ENCODE data around the gene C12orf43.

C12orf43 gene

DNA sequence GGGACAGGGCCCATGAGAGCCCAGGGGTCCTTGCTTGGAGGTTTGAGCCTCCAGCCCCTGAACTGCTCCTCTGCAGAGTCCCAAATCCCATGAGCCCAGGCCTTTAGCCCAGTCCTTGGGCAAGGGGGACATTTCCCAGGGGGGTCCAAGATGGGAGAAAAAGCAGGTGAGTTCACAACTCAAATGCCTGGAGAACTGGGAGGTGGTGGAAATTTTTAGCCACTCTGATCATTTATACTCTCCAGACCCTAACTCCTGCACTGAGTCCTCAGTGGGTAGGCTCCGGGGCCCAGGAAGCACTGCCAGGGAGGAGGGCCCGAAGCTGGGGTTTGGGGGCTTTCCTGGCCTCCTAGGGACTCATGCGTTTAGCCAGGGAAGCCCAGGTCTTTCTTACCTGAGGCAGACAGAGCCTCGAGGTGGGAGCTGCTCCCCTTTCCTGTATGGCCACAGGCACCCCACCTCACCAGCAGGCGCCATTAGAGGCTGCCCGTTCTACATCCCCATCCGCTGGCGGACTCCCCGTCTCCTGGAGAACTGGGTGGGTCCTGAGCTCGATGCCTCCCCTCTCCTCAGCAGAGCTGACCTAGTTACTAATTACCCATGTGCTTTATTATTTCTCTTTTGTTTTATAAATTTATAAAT, 36.9 kb downstream of the C12orf43 start:
- TF ChIP-seq, protein P1, sequence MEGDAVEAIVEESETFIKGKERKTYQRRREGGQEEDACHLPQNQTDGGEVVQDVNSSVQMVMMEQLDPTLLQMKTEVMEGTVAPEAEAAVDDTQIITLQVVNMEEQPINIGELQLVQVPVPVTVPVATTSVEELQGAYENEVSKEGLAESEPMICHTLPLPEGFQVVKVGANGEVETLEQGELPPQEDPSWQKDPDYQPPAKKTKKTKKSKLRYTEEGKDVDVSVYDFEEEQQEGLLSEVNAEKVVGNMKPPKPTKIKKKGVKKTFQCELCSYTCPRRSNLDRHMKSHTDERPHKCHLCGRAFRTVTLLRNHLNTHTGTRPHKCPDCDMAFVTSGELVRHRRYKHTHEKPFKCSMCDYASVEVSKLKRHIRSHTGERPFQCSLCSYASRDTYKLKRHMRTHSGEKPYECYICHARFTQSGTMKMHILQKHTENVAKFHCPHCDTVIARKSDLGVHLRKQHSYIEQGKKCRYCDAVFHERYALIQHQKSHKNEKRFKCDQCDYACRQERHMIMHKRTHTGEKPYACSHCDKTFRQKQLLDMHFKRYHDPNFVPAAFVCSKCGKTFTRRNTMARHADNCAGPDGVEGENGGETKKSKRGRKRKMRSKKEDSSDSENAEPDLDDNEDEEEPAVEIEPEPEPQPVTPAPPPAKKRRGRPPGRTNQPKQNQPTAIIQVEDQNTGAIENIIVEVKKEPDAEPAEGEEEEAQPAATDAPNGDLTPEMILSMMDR (IDR thresholded peaks at IDR 0.05; ENCODE audit: control insufficient read depth, insufficient read depth, low read depth, low read length, missing control alignments) = no peak
- H3K4me3 ChIP-seq (ENCODE audit: control insufficient read depth, low read depth, low read length) = no peak overlapping the region
- no peak for DNase-seq (ENCODE audit: low read depth)

DNA sequence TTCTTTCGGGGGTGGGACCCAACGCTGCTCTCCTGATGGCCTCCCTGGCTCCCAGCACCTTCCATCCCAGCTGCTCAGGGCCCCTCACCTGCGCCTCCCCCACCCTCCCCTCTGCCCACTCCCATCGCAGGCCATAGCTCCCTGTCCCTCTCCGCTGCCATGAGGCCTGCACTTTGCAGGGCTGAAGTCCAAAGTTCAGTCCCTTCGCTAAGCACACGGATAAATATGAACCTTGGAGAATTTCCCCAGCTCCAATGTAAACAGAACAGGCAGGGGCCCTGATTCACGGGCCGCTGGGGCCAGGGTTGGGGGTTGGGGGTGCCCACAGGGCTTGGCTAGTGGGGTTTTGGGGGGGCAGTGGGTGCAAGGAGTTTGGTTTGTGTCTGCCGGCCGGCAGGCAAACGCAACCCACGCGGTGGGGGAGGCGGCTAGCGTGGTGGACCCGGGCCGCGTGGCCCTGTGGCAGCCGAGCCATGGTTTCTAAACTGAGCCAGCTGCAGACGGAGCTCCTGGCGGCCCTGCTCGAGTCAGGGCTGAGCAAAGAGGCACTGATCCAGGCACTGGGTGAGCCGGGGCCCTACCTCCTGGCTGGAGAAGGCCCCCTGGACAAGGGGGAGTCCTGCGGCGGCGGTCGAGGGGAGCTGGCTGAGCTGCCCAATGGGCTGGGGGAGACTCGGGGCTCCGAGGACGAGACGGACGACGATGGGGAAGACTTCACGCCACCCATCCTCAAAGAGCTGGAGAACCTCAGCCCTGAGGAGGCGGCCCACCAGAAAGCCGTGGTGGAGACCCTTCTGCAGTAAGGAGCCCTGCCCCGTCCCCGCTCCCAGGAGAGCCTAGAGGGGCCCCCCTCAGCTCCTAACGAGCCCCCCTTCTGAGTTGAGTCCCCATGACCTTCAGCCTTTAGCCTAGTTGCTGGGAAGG, 37.7 kb downstream of the C12orf43 start, which contains the start of gene HNF1A:
Gene HNF1A (plus strand): TSS at position 248 of the 924 bp plus-strand sequence. CDS start 226 bp downstream, at position 474.
- H3K4me3 ChIP-seq (ENCODE audit: control insufficient read depth, low read depth, low read length) = no peak within 1 kb of the TSS
- TF ChIP-seq, protein P1 (IDR thresholded peaks at IDR 0.05; ENCODE audit: control insufficient read depth, insufficient read depth, low read depth, low read length, missing control alignments) = no peak
- no peak for DNase-seq (ENCODE audit: low read depth)

DNA sequence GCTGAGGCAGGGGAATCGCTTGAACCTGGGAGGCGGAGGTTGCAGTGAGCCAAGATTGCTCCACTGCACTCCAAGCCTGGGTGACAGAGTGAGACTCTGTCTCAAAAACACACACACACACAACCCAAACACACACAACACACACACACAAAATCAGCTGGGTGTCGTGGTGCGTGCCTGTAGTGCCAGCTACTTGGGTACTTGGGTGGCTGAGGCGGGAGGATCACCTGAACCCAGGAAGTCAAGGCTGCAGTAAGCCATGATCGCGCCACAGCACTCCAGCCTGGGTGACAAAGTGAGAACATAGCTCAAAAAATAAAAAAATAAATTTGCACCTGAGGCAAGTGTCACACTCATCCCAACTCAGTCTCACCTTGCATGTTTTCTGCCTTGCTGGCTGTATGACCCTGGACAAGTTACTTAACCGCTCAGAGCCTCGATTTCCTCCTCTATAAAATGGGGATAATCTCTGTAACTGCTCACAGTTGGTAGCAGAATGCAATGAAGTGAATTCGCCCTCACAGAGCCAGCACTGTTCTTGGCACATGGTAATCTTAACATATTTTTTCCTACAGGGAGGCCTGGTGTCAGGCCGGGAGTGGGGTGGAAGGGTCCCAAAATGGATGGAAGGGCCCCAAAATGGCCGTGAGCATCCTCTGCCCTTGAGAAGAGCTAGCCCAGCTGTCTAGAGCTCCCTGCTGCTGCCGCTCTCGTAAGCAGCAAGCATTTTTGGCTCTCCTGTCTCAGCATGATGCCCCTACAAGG, 38.6 kb downstream of the C12orf43 start:
- DNase-seq (ENCODE audit: low read depth) = no peak
- H3K4me3 ChIP-seq (ENCODE audit: control insufficient read depth, low read depth, low read length) = no peak overlapping the region
- TF ChIP-seq, protein P1 (IDR thresholded peaks at IDR 0.05; ENCODE audit: control insufficient read depth, insufficient read depth, low read depth, low read length, missing control alignments) = no peak

DNA sequence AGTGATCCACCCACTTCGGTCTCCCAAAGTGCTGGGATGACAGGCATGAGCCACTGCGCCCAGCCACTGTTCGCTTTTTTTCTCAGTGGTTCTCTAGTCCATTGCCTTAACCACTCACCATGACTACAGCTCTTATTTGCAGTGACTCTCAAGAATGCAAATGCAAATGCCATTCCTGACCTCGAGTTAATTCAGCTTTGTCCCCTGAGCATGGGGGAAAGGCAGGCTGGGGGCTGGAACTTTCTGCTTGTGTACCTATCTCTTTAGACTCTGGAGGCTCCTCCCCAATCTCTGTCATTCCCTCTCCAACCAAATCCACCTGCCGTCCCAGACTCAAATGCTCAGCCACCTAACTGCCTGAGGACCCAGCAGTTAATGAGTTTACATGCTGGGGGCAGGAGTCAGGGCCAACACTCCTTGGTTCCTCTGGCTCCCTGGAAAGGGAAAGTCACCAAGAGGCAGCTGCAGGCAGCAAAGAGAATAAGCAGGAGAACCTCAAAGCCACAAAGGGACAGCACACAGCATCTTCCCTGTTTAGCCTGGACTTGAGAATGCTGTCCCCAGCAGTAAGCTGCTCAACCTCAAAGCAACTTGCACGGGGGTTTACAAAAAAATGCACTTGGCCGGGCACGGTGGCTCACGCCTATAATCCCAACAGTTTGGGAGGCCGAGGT, 43.3 kb downstream of the C12orf43 start:
- no peak overlapping the region for H3K4me3 ChIP-seq (ENCODE audit: control insufficient read depth, low read depth, low read length)
- no peak for DNase-seq (ENCODE audit: low read depth)
- TF ChIP-seq, protein P1 (IDR thresholded peaks at IDR 0.05; ENCODE audit: control insufficient read depth, insufficient read depth, low read depth, low read length, missing control alignments) = no peak

DNA sequence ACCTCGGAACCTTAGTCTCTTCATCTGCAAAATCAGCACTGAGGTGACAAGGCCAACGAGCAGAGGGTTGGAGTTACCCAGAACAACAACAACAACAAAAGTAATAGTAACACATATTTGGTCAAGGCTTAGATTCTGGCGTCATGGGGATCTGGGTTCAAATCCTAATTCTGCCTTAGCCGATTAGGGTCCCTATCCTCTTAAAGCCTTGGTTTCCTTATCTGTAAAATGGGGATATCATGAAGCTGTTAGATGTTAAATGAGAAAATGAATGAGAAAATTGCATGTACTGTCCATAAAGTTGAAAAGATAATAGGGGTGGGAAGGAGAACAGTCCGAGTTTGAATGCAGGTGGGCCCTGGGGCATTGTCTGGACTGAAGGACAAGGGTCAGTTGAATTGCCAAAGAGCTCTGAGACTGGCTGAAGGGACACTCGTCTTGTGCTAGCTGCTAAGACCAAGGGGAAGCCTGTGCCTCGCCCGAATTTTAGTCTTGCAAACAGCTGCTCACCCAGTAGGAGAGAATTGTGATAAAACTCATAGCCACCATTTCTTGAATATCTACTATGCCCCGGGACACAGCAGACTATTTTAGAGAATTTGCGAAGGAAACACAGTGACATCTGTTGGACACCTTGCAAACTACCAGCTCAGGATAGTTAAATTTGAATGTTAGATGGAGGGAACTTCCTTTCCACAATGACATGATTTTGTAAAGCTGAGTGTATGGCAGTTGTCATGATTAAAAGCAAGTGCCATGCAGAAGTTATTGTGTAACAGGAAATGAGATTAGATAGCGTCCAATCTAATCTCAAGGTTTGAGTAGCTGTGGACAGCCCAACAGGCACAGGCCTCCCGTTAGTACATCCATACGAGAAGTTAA, 44.7 kb downstream of the C12orf43 start:
- DNase-seq (ENCODE audit: low read depth) = peak; percentile 25
- H3K4me3 ChIP-seq (ENCODE audit: control insufficient read depth, low read depth, low read length) = no peak overlapping the region
- TF ChIP-seq, protein P1 (IDR thresholded peaks at IDR 0.05; ENCODE audit: control insufficient read depth, insufficient read depth, low read depth, low read length, missing control alignments) = peak; percentile 71

All from AG09309 (cell line).